ENCODE data around the gene DDX31.

Gene DDX31

GRCh38 chr9:132638240-132638639 lies 31.5 kb downstream of the DDX31 start:
- TF ChIP-seq, protein P1, sequence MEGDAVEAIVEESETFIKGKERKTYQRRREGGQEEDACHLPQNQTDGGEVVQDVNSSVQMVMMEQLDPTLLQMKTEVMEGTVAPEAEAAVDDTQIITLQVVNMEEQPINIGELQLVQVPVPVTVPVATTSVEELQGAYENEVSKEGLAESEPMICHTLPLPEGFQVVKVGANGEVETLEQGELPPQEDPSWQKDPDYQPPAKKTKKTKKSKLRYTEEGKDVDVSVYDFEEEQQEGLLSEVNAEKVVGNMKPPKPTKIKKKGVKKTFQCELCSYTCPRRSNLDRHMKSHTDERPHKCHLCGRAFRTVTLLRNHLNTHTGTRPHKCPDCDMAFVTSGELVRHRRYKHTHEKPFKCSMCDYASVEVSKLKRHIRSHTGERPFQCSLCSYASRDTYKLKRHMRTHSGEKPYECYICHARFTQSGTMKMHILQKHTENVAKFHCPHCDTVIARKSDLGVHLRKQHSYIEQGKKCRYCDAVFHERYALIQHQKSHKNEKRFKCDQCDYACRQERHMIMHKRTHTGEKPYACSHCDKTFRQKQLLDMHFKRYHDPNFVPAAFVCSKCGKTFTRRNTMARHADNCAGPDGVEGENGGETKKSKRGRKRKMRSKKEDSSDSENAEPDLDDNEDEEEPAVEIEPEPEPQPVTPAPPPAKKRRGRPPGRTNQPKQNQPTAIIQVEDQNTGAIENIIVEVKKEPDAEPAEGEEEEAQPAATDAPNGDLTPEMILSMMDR (IDR thresholded peaks at IDR 0.05; ENCODE audit: low read depth, low read length, missing control alignments), result no peak
- H3K4me3 ChIP-seq (ENCODE audit: low read depth, low read length), result no peak overlapping the region
- DNase-seq (ENCODE audit: low read depth), result no peak

DNA sequence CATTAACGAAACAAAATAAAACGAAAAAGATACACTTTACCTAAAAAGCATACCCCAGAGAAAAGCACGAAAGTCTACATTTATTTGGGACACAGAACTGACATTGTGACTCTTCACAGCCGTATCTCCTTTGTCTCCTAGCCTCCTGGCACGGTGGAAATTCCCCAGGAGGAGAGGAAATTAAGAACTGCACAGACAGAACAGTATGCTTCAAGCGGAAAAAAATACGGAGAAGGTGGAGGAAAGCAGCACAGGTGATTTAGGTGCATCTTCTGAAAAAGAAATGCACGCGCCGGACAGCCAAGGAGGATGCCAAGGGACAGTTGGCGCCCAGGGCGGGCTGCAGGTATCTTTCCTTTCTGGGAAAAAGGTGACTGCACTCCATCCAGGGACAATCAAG lies 32.0 kb downstream of the DDX31 start:
- DNase-seq (ENCODE audit: low read depth), result no peak
- H3K4me3 ChIP-seq (ENCODE audit: low read depth, low read length), result no peak overlapping the region
- TF ChIP-seq, protein P1 (IDR thresholded peaks at IDR 0.05; ENCODE audit: low read depth, low read length, missing control alignments), result no peak

- TF ChIP-seq, protein P1 (IDR thresholded peaks at IDR 0.05; ENCODE audit: low read depth, low read length, missing control alignments), result no peak
- H3K4me3 ChIP-seq (ENCODE audit: low read depth, low read length), result no peak overlapping the region
- no peak for DNase-seq (ENCODE audit: low read depth)
These were observed 32.4 kb downstream of the DDX31 start for GRCh38 chr9:132637351-132637750.

GRCh38 chr9:132634327-132634726 lies 35.5 kb downstream of the DDX31 start:
- H3K4me3 ChIP-seq (ENCODE audit: low read depth, low read length), result no peak overlapping the region
- DNase-seq (ENCODE audit: low read depth), result no peak
- TF ChIP-seq, protein P1 (IDR thresholded peaks at IDR 0.05; ENCODE audit: low read depth, low read length, missing control alignments), result no peak

GRCh38 chr9:132632413-132633129 lies 37.2 kb downstream of the DDX31 start:
- TF ChIP-seq, protein P1 (IDR thresholded peaks at IDR 0.05; ENCODE audit: low read depth, low read length, missing control alignments), result no peak
- DNase-seq (ENCODE audit: low read depth), result no peak
- H3K4me3 ChIP-seq (ENCODE audit: low read depth, low read length), result no peak overlapping the region

- TF ChIP-seq, protein P1 (IDR thresholded peaks at IDR 0.05; ENCODE audit: low read depth, low read length, missing control alignments), result no peak
- DNase-seq (ENCODE audit: low read depth), result no peak
- no peak overlapping the region for H3K4me3 ChIP-seq (ENCODE audit: low read depth, low read length)
These were observed 38.1 kb downstream of the DDX31 start for GRCh38 chr9:132631685-132632084.

DNA sequence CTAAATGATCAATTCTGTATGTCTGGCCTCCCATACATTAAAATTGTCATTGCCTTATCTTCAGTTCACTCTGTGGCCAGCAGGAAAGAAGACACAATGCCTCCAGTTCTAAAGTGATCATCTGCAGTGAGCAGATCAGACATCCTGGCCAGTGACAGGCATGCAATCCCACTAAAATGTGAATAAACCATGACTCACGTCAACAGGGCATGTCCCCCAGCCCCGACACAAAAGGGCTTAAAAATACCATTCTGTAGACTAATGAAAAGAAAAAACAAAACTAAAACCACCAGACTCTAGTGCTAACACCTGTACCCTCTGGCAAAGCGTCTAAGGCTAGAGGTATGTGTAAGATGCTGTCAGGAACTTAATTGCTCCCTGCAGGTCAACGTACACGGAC lies 38.5 kb downstream of the DDX31 start:
- TF ChIP-seq, protein P1 (IDR thresholded peaks at IDR 0.05; ENCODE audit: low read depth, low read length, missing control alignments), result no peak
- H3K4me3 ChIP-seq (ENCODE audit: low read depth, low read length), result no peak overlapping the region
- no peak for DNase-seq (ENCODE audit: low read depth)

Measured in GM12864 (cell line).